ENCODE measurements around the gene MEIKIN. TPM values are rescaled to one million over a fixed set of nuclear protein-coding genes. Genes with fewer than 3 reads are reported as not detected.
A peak's percentile ranks its signal among the peaks of the same experiment; 100 is the strongest.
"Not testable (repeated sequence)": the region's sequence is repeated elsewhere in the genome, so short reads cannot be mapped to it uniquely, and the experiment has no call there.

MEIKIN gene
- total RNA-seq, 2 donors from 2014 or later = 0.19 TPM; not detected in 1

- no peak for ATAC-seq (replicated peaks in 1 of 2)
- no peaks in the 10 kb centered on the region for H3K36me3 Mint-ChIP-seq (ENCODE audit: insufficient read depth in 2 of 2)
- no peaks in the 10 kb centered on the region for H3K27me3 Mint-ChIP-seq (ENCODE audit: low read depth)
- no peak for DNase-seq
- no peak overlapping the region for H3K4me3 Mint-ChIP-seq
- H3K4me1 Mint-ChIP-seq (ENCODE audit: low read depth) = no peaks in the 10 kb centered on the region
- H3K27ac Mint-ChIP-seq = no peak overlapping the region
- peaks cover 0 to 2% of the 10 kb centered on the region in 2 donors for H3K9me3 Mint-ChIP-seq
Measured at GRCh38 chr5:131916481-131916880, 29.0 kb downstream of the MEIKIN start.

DNA sequence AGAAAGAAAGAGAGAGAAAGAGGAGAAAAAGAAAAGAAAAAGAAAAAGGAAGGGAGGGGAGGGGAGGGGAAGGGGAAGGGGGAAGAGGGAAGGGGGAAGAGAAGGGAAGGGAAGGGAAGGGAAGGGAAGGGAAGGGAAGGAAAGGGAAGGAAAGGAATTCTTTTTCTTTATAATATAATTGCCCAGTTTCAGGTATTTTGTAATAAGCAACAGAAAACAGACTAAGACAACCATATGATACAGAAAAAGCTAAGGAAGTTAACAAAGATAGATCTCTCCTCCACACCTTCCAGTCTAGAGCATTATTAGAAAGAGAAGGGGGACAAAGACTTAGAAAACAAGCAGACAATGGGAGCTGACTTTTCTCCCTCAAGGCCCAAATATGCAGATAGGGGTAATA, 31.0 kb downstream of the MEIKIN start:
- H3K36me3 Mint-ChIP-seq (ENCODE audit: insufficient read depth in 2 of 2) = no peaks in the 10 kb centered on the region
- H3K27me3 Mint-ChIP-seq (ENCODE audit: low read depth) = no peaks in the 10 kb centered on the region
- ATAC-seq (replicated peaks in 1 of 2) = no peak
- peaks cover 2 to 3% of the 10 kb centered on the region in 2 donors for H3K9me3 Mint-ChIP-seq
- no peak for DNase-seq
- H3K27ac Mint-ChIP-seq = no peak overlapping the region
- no peak overlapping the region for H3K4me3 Mint-ChIP-seq
- H3K4me1 Mint-ChIP-seq (ENCODE audit: low read depth) = no peaks in the 10 kb centered on the region

DNA sequence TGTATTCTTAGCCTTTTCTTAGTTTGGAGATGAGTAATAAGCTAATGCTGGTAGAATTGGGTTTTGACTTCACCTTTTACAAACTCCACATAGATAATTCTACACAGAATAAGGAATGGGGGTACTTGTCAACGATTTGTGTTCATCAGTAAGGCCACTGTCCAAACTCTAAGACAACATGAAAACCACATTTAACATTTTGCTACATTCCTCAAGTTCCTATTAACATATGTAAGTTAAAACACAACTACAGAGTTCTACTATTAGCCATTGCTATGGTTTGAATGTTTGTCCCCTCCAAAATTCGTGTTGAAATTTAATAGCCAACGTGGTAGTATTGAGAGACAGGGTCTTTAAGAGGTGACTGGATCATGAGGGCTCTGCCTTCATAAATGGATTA, 31.9 kb downstream of the MEIKIN start:
- DNase-seq = no peak

GRCh38 chr5:131906668-131907067, 38.8 kb downstream of the MEIKIN start:
- no peak overlapping the region for H3K27ac Mint-ChIP-seq

More for the DNA sequence above, 31.9 kb downstream of the MEIKIN start:
- no peaks in the 10 kb centered on the region for H3K36me3 Mint-ChIP-seq (ENCODE audit: insufficient read depth in 2 of 2)
- no peaks in the 10 kb centered on the region for H3K27me3 Mint-ChIP-seq (ENCODE audit: low read depth)
- H3K4me1 Mint-ChIP-seq (ENCODE audit: low read depth) = no peaks in the 10 kb centered on the region
- H3K9me3 Mint-ChIP-seq = peaks cover 1 to 3% of the 10 kb centered on the region in 2 donors
- no peak overlapping the region for H3K4me3 Mint-ChIP-seq
- no peak overlapping the region for H3K27ac Mint-ChIP-seq
- ATAC-seq (replicated peaks in 1 of 2) = no peak

GRCh38 chr5:131902266-131902665, 43.2 kb downstream of the MEIKIN start:
- peak in 1 of 2 donors; percentile 39 for ATAC-seq (replicated peaks in 1 of 2)
- H3K4me3 Mint-ChIP-seq; H3K27ac Mint-ChIP-seq; DNase-seq; H3K27me3 Mint-ChIP-seq (ENCODE audit: low read depth): not testable (repeated sequence)
- Mint-ChIP-seq H3K9me3 (peaks cover 20 to 28% of the 10 kb centered on the region in 2 donors), H3K4me1 (ENCODE audit: low read depth) (peaks cover 20% of the 10 kb centered on the region), H3K36me3 (ENCODE audit: insufficient read depth in 2 of 2) (peaks cover 24 to 31% of the 10 kb centered on the region in 2 donors)

More at GRCh38 chr5:131906668-131907067, 38.8 kb downstream of the MEIKIN start:
- DNase-seq (no peak), ATAC-seq (replicated peaks in 1 of 2) (peak in 1 of 2 donors; percentile 24)
- H3K4me1 Mint-ChIP-seq (ENCODE audit: low read depth) = peaks cover 20% of the 10 kb centered on the region
- peaks cover 24% of the 10 kb centered on the region in 2 donors for H3K36me3 Mint-ChIP-seq (ENCODE audit: insufficient read depth in 2 of 2)
- H3K4me3 Mint-ChIP-seq = no peak overlapping the region
- H3K9me3 Mint-ChIP-seq = peaks cover 16 to 24% of the 10 kb centered on the region in 2 donors
- no peaks in the 10 kb centered on the region for H3K27me3 Mint-ChIP-seq (ENCODE audit: low read depth)

DNA sequence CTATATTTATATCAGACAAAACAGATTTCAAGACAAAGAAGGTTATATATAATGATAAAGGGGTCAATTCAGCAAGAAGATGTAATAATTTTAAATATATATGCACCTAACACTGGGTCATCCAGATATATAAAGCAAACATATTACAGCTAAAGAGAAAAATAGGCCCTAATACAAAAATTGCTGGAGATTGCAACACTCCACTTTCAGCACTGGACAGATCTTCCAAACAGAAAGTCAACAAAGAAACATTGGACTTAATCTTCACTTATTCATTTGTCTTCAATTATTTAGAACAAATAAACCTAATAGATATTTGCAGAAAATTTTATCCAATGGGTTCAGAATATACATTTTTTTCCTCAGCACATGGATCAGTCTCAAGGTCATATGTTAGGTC, 45.8 kb downstream of the MEIKIN start:
- no peak overlapping the region for H3K4me3 Mint-ChIP-seq
- peaks cover 11% of the 10 kb centered on the region for H3K4me1 Mint-ChIP-seq (ENCODE audit: low read depth)
- peaks cover 26 to 30% of the 10 kb centered on the region in 2 donors for H3K36me3 Mint-ChIP-seq (ENCODE audit: insufficient read depth in 2 of 2)
- peaks cover 22 to 33% of the 10 kb centered on the region in 2 donors for H3K9me3 Mint-ChIP-seq
- peaks cover 5% of the 10 kb centered on the region for H3K27me3 Mint-ChIP-seq (ENCODE audit: low read depth)
- ATAC-seq (replicated peaks in 1 of 2) (no peak), DNase-seq (no peak)
- H3K27ac Mint-ChIP-seq = no peak overlapping the region

- Mint-ChIP-seq H3K9me3 (peaks cover 1 to 3% of the 10 kb centered on the region in 2 donors), H3K4me3 (no peak overlapping the region), H3K36me3 (ENCODE audit: insufficient read depth in 2 of 2) (peaks cover 0 to 3% of the 10 kb centered on the region in 2 donors), H3K27me3 (ENCODE audit: low read depth) (no peaks in the 10 kb centered on the region), H3K27ac (no peak overlapping the region), H3K4me1 (ENCODE audit: low read depth) (no peaks in the 10 kb centered on the region)
- ATAC-seq (replicated peaks in 1 of 2) = no peak
- DNase-seq = no peak
Measured at GRCh38 chr5:131883984-131884383, 61.5 kb downstream of the MEIKIN start.

DNA sequence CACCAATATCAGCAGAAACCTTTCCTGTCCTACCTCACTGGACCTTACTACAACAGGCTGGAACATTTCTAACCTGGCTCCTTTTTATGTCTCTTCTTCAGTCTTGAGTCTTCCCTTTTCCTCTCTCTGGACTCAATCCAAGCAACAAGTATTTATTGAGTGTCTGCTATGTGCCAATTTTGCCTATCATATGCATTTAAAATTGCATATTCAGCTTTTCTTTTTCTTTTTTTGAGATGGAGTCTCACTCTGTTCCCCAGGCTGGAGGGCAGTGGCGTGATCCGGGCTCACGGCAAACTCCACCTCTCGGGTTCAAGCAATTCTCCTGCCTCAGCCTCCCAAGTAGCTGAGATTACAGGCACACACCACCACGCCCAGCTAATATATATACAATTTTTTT, 65.8 kb downstream of the MEIKIN start:
- no peak overlapping the region for H3K4me3 Mint-ChIP-seq
- ATAC-seq (replicated peaks in 1 of 2) (no peak), DNase-seq (no peak)
- H3K27ac Mint-ChIP-seq = no peak overlapping the region
- peaks cover 0 to 4% of the 10 kb centered on the region in 2 donors for H3K9me3 Mint-ChIP-seq
- H3K27me3 Mint-ChIP-seq (ENCODE audit: low read depth) = no peaks in the 10 kb centered on the region
- H3K36me3 Mint-ChIP-seq (ENCODE audit: insufficient read depth in 2 of 2) = peaks cover 0 to 1% of the 10 kb centered on the region in 2 donors
- H3K4me1 Mint-ChIP-seq (ENCODE audit: low read depth) = no peaks in the 10 kb centered on the region

DNA sequence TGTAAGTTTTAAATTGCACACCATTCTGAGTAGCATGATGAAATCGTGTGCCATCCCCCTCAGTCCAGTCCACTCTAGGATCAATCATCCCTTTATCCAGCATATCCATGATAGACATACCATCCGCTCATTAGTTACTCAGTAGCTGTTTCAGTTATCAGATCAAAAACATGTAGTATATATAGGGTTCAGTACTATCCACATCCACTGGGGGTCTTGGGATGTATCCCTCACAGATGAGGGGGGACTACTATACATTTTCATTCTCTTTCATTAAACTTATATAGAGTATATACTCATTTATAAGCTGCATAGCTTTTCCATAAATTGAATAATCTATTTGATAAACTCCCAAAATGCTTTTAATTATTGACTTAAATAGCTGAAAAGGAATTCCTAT, 67.6 kb downstream of the MEIKIN start:
- Mint-ChIP-seq H3K4me3 (no peak overlapping the region), H3K4me1 (ENCODE audit: low read depth) (no peaks in the 10 kb centered on the region), H3K27me3 (ENCODE audit: low read depth) (no peaks in the 10 kb centered on the region), H3K27ac (no peak overlapping the region), H3K36me3 (ENCODE audit: insufficient read depth in 2 of 2) (peaks cover 0 to 1% of the 10 kb centered on the region in 2 donors), H3K9me3 (peaks cover 0 to 2% of the 10 kb centered on the region in 2 donors)
- no peak for DNase-seq
- ATAC-seq (replicated peaks in 1 of 2) = no peak

- not testable (repeated sequence) for ATAC-seq (replicated peaks in 1 of 2); H3K4me3 Mint-ChIP-seq; H3K27ac Mint-ChIP-seq; DNase-seq; H3K4me1 Mint-ChIP-seq (ENCODE audit: low read depth); H3K27me3 Mint-ChIP-seq (ENCODE audit: low read depth)
- peaks cover 12 to 21% of the 10 kb centered on the region in 2 donors for H3K9me3 Mint-ChIP-seq
- H3K36me3 Mint-ChIP-seq (ENCODE audit: insufficient read depth in 2 of 2) = peaks cover 7 to 19% of the 10 kb centered on the region in 2 donors
Measured at GRCh38 chr5:131871251-131871650, 74.2 kb downstream of the MEIKIN start.

DNA sequence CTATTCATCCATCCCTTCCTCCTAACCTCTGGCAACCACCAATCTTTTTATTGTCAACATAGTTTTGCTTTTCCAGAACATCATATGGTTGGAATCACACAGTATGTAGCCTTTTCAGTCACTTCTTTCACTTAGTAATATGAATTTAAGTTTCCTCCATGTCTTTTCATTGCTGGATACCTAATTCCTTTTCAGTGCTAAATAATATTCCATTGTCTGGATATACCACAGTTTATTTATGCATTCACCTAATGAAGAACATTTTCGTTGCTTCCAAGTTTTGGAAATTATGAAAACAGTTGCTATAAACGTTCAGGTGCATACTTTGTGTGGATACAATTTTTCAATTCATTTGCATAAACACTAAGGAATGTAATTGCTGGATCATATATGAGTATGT, 77.9 kb downstream of the MEIKIN start:
- no peak overlapping the region for H3K27ac Mint-ChIP-seq
- peaks cover 16 to 39% of the 10 kb centered on the region in 2 donors for H3K9me3 Mint-ChIP-seq
- DNase-seq = no peak
- peaks cover 21 to 33% of the 10 kb centered on the region in 2 donors for H3K36me3 Mint-ChIP-seq (ENCODE audit: insufficient read depth in 2 of 2)
- no peak overlapping the region for H3K4me3 Mint-ChIP-seq
- H3K27me3 Mint-ChIP-seq (ENCODE audit: low read depth) = no peaks in the 10 kb centered on the region
- no peak for ATAC-seq (replicated peaks in 1 of 2)
- no peaks in the 10 kb centered on the region for H3K4me1 Mint-ChIP-seq (ENCODE audit: low read depth)

GRCh38 chr5:131863700-131864099, 81.8 kb downstream of the MEIKIN start:
- no peak for DNase-seq
- Mint-ChIP-seq H3K27me3 (ENCODE audit: low read depth) (no peaks in the 10 kb centered on the region), H3K27ac (no peak overlapping the region), H3K4me1 (ENCODE audit: low read depth) (no peaks in the 10 kb centered on the region), H3K9me3 (peaks cover 8 to 30% of the 10 kb centered on the region in 2 donors), H3K36me3 (ENCODE audit: insufficient read depth in 2 of 2) (peaks cover 18 to 22% of the 10 kb centered on the region in 2 donors), H3K4me3 (no peak overlapping the region)
- ATAC-seq (replicated peaks in 1 of 2) = no peak

DNA sequence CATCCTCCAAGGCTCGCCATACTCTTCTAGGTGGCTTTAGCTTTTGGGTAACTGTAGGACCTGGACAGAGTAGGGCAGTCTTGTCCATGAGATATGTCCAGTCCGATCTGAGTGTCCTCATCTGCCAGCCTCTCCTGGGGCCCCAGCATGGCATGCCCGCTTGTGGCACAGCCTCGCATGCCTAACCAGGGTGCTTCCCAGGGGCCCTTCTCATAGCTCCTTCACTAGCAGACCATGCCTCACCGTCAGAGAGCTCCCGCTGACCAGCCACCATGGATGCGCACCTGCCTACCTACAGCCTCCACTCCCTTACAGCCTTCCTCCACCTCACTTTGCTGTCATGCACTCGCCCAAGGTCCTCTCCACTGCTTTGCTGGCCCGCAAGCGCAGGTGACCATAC, 88.1 kb downstream of the MEIKIN start:
- no peak overlapping the region for H3K4me3 Mint-ChIP-seq
- peaks cover 0 to 1% of the 10 kb centered on the region in 2 donors for H3K9me3 Mint-ChIP-seq
- H3K36me3 Mint-ChIP-seq (ENCODE audit: insufficient read depth in 2 of 2) = no peaks in the 10 kb centered on the region
- no peak for DNase-seq
- H3K27me3 Mint-ChIP-seq (ENCODE audit: low read depth) = no peaks in the 10 kb centered on the region
- peaks cover 12% of the 10 kb centered on the region for H3K4me1 Mint-ChIP-seq (ENCODE audit: low read depth)
- ATAC-seq (replicated peaks in 1 of 2) = no peak
- no peak overlapping the region for H3K27ac Mint-ChIP-seq

DNA sequence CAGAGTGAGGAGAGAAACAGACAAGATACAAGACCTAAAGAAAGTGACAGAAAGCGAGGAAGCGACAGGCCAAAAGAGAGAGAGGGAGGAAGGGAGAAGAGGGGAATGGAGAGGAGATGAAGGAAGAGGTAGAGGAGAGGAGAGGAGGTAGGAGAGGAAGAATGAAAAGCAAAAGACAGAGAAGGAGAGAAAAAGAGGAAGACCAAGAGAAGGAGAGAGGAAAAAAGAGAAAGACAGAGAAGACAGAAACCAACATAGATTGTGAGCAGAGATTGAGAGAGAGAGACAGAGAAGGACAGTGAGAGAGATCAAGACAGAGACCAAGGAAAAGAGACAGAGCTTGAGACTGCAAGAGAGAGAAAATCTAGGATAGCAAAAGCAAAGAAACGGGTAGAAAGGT, 90.0 kb downstream of the MEIKIN start:
- Mint-ChIP-seq H3K27me3 (ENCODE audit: low read depth) (no peaks in the 10 kb centered on the region), H3K36me3 (ENCODE audit: insufficient read depth in 2 of 2) (no peaks in the 10 kb centered on the region), H3K4me3 (no peak overlapping the region), H3K9me3 (peaks cover 0 to 4% of the 10 kb centered on the region in 2 donors), H3K27ac (no peak overlapping the region), H3K4me1 (ENCODE audit: low read depth) (peaks cover 12% of the 10 kb centered on the region)
- ATAC-seq (replicated peaks in 1 of 2) (no peak), DNase-seq (no peak)

Measured in activated T-cell treated with anti-CD3 and anti-CD28 coated beads, Interleukin-2, amount 50 U/mL, for 72 hours (primary cell).